AG09309 (cell line): ENCODE measurements around the gene LCNL1.

Source experiments
- DNase-seq: peaks from one replicate; pipeline ENCODE4 v3.0.0-alpha.2; 2010; ENCODE audit warnings: low read depth
- H3K4me3 ChIP-seq: 2 replicates; pipeline ENCODE4 v1.5.1; 2011; ENCODE audit warnings: mild to moderate bottlenecking, low read depth, low read length, moderate library complexity; ENCODE audit not compliant: control insufficient read depth
- TF ChIP-seq, protein P1 (sequence below): IDR thresholded peaks from 2 replicates; pipeline ENCODE4 v1.5.1; 2011; ENCODE audit warnings: mild to moderate bottlenecking, low read depth, low read length, inconsistent platforms; ENCODE audit not compliant: insufficient read depth, control insufficient read depth; ENCODE audit errors: missing control alignments

LCNL1 gene

DNA sequence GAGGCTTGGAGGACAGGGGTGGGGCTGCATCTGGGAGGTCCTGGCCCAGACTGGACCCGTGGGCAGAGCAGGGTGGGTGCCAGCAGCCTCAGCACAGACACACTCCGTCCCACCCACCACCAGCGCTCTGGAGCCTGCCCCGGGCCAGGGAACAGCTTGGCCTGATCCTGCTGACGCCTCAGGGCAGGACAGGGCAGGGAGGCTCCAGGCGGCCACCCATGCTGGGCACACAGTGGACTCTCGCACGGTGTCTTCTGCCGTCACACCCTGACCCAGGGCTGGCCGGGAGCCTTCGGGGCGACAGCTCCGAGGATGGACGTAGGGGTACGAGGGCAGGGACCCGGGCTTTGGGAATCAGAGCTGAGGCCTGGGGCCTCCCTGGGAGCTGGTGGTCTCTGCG lies 13.6 kb upstream of the LCNL1 start:
- DNase-seq = no peak
- TF ChIP-seq, protein P1, sequence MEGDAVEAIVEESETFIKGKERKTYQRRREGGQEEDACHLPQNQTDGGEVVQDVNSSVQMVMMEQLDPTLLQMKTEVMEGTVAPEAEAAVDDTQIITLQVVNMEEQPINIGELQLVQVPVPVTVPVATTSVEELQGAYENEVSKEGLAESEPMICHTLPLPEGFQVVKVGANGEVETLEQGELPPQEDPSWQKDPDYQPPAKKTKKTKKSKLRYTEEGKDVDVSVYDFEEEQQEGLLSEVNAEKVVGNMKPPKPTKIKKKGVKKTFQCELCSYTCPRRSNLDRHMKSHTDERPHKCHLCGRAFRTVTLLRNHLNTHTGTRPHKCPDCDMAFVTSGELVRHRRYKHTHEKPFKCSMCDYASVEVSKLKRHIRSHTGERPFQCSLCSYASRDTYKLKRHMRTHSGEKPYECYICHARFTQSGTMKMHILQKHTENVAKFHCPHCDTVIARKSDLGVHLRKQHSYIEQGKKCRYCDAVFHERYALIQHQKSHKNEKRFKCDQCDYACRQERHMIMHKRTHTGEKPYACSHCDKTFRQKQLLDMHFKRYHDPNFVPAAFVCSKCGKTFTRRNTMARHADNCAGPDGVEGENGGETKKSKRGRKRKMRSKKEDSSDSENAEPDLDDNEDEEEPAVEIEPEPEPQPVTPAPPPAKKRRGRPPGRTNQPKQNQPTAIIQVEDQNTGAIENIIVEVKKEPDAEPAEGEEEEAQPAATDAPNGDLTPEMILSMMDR = no peak
- no peak overlapping the region for H3K4me3 ChIP-seq

DNA sequence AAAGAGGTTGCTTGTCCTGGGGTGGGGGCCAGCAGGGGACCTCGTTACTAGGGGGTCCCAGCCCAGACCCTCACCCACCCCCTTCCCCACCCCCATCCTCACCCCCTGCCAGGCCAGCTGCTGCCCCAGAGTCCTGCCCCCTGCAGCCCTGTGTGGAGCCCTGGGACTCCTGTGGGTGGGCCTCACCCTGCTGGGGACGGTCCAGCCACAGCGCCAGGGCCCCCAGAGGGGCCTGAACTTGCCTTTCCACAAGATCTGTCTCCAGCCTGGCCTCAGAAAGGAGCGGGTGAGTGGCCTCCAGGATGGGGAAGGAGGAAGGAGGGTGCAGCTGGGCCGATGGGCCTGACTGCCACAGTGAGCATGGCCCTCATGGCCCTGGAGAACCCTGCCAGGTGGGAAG lies 13.0 kb upstream of the LCNL1 start:
- no peak for DNase-seq
- TF ChIP-seq, protein P1 = no peak
- H3K4me3 ChIP-seq = no peak overlapping the region

DNA sequence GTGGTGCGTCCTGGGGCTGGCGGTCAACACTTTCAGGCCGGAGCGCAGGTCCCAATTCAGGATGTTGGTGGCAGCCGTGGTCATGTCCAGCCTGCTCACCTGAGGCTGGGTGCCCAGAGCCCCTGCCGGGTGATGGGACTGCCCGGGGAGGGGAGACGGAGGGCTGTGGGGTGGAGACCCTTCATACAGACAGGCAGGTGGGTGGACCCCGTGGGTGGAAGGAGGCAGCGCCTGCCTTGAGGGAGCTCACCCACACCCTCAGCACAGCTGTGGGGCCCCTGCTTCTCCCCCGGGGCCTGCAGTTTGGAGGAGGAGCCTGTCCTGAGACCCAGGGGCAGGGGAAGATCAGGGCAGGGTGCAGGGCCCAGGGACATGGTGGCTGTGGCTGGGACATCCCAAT lies 12.4 kb upstream of the LCNL1 start:
- DNase-seq = no peak
- TF ChIP-seq, protein P1 = no peak
- no peak overlapping the region for H3K4me3 ChIP-seq

DNA sequence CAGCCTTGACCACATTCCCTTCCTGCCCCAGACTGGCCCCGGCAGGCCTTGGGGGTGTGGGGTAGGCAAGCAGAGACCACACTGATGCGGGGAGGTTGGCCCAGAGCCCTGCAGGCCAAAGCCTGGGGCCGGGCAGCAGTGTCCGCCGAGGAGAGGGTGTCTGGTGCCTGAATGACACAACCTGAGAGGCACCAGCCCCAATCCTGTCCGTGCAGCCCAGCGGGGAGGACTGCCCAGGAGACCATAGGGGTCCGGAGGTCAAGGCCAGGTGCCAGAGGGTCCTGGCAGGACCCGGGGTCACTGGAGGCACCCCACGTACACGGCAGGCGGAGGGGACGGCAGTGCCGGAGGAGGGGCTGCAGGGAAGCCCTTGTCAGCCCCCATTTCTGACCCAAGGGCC lies 11.0 kb upstream of the LCNL1 start:
- no peak overlapping the region for H3K4me3 ChIP-seq
- TF ChIP-seq, protein P1 = no peak
- no peak for DNase-seq

DNA sequence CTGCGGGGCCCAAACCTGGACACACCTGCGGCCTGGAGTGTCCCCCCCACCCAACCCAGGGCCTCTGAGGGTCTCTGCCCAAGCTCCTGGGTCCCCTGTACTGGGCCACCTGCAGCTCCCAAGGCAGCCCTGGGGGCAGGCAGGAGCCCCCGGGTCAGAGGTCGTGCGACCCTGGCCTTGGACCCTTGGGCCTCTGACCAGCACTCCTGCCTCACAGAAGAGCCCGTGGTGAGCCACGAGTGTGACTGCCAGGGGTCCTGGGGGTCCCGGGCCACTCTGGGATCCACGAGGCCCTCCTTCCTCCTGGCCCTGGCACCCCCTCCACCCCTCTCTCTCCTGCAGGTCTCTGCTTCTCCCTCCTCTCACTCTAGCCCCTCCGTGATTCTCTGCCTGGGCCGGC lies 10.5 kb upstream of the LCNL1 start:
- H3K4me3 ChIP-seq = no peak overlapping the region
- TF ChIP-seq, protein P1 = no peak
- no peak for DNase-seq

DNA sequence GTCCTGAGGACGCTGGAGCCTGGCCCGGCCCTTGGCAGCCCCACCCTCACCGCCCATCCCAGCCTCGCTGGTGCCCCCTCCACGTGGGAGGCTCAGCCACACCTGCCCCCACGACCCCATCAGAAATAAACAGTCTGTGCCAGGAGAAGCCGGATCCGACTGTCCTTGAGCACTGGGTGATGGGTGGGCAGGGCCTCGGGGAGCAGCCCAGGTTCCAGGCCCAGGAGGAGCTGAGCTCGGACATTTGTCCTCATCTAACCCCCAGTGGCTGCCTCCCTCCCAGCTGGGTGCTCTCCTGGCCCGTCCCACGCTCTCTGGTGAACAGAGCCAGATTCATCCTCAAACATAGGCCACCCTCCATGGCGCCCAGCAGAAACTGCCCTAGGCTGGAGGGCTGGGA lies 10.1 kb upstream of the LCNL1 start:
- TF ChIP-seq, protein P1 = no peak
- DNase-seq = no peak
- no peak overlapping the region for H3K4me3 ChIP-seq

DNA sequence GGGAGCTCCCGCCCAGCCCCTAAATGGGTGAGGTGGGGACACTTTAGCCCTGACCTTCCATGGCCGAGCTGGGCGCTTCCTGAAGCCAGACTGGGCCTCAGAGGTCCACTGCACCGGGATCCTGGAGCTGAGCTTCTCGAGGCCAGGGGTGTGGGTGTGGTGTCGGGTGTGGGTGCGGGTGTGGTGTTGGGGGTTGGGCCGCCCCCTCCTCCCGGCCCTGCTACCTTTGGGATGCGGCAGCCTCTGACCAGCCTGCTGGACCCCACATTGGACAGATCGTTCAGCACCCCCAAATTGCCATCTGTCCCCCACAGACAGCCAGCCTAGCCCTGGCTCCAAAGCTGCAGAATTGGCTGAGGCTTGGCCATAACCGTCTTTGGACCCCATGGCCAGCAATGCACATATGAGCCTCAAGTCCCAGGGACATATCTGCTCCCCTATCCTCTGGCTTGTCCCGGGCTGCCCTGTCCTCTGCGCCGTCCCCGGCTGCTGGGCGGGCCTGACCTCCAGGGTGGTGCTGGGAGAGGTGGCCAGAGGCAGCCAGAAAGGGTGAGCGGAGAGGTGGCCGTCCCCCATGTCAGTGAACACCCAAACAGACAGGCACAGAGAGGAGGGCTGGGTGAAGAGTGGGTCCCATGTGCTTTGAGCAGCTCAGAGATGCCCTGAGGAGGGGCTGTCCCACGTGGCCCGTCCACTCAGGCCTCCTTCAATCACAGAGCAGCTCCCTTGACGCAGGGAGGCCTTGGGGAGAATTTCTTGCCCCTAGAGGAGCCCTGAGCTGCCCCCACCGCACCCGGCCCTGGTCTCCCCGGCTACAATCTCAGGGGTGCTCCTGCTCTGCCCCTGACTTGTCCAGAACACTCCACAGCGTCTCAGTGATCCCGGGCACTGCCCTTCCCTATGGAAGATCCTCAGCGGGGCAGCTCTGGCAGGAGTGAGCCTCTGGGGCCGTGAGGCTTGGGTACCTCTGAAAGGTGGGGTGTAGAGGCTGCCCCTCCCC lies 8.9 kb upstream of the LCNL1 start:
- TF ChIP-seq, protein P1 = no peak
- no peak overlapping the region for H3K4me3 ChIP-seq
- no peak for DNase-seq
